A549 treated with Hydrocortisone at 1 μM for 4 hours (cell line): Measurements from ENCODE around the gene MXRA8. TPM values are rescaled to one million over a fixed set of nuclear protein-coding genes. Genes with fewer than 3 reads are reported as not detected.

Experiments
- total RNA-seq: library from RNA; stranded (reverse); fragments of 200-300 nt; extraction: Qiagen RNA extraction; gene quantifications from 5 replicates; pipeline ENCODE4 v1.2.3, GENCODE V29; 2022

The MXRA8 gene, protein sequence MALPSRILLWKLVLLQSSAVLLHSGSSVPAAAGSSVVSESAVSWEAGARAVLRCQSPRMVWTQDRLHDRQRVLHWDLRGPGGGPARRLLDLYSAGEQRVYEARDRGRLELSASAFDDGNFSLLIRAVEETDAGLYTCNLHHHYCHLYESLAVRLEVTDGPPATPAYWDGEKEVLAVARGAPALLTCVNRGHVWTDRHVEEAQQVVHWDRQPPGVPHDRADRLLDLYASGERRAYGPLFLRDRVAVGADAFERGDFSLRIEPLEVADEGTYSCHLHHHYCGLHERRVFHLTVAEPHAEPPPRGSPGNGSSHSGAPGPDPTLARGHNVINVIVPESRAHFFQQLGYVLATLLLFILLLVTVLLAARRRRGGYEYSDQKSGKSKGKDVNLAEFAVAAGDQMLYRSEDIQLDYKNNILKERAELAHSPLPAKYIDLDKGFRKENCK
- total RNA-seq = 0.12 to 0.25 TPM (median 0.16 TPM) in 5 replicates

DNA sequence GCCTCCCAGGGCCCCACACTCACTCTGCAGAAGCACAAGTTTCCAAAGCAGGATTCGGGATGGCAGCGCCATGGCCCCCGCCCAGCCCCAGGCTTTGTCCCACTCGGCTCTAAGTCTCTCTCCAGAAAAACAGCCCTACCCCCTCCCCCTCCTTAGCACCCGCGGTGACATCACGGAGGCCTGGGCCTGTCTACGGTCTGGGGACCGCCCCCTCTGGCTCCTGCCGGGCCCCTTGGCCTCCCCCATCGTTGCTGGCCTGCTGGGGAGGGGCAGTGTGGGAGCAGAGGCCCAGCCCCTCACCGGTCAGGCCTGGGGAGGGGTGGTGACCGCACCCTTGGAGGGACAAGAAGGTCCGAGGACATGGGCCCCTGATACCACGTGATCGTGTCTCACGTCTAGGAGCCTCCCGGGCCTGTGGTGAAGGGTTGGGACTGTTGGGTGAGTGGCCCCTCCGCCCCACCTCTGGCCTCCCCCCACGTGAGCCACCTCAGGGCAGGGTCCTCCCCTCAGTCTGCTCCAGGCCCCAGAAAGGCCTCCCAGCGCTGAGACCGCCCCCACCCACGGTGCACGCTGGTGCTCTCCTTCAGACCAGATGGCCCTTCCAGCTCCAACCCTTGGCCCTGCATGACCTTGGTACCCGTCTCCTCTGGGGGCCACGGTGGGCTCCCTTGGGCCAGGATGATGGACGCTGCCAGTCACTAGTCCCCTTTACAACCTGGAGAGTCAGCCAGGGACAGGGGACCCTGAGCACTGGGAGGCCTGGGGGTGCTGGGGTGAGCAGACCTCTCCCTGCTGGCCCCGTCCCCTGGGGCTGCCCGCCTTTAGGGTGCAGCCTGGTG is at the start of gene MXRA8:
Gene MXRA8 (minus strand): TSS at position 123 of the 839 bp plus-strand sequence. CDS start 51 bp downstream, at position 72.

DNA sequence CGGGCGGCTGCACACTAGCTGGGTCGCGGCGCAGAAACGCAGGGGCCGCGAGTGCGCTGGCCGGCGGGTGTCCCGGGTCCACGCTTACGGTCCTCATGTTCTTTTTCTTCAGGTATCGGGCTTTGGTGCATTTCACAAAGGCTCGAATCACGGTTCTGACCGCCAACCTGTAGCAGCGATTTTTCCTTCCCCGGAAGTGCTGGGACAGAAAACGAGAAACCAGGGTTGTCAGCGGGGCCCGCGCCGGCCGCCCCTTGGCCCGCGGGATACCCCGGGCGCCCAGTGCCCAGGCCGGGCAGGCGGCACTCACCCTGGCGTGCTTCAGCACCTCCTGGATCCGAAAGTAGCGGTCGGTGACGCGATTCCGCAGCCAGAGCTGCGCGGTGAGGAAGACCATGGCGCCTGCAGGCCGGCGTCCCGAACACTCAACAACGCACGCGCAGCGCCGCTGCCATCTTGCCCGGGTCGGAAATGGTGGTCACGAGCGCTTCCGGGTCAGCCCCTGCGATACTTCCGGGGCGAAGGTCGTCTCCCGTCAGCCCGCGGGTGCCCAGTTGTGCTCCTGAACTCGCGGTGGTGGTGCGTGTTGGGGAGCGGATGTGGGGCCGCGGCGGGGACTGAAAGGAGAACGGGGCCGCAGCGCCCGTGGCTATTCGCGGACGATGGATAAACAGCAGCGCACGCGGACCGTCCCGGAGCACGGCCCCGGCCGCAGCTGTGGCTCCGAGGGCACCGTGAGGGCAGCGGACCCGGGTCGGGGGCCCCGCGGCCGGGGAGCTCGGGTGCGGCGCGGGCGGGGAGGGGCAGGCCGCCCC is 48.7 kb upstream of the MXRA8 start, which contains the start of gene MRPL20:
Gene MRPL20 (minus strand): TSS at position 473 of the 815 bp plus-strand sequence. CDS start 76 bp downstream, at position 397.

DNA sequence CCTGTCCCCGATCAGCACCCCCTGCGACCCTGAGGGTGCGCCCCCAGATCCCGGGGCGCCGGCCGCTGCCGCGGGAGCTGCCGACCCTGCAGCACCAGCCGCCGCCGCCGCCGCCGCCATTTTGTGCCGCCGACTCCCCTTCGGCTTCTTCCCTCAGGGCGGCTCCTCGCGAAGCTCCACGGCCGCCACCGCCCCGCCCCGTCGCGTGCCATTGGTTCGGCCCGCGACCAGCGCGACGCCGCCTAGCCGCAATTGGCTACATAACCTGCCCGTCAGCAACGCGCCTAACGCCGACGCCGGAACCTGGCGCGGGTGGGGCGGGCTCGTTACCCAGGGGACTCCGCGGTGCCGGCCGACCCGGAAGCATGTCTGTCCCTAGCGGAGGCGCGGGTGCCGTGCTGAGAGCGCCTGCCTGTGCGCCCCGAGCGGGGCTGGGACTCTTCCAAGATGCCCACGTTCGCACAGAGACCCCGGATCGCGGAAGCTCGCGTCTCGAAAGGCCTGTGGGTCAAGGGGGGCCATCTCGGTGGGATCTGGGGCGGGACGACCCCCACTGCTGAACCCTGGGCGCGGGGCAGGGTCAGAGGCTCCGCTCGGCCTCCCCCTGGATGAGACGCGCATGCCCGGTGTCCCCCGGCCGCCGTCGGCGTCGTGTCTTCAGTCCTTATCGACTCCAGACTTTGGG is 41.0 kb upstream of the MXRA8 start, which contains the start of gene CCNL2:
Gene CCNL2 (minus strand): TSS at position 149 of the 685 bp plus-strand sequence. CDS start 29 bp downstream, at position 120.

DNA sequence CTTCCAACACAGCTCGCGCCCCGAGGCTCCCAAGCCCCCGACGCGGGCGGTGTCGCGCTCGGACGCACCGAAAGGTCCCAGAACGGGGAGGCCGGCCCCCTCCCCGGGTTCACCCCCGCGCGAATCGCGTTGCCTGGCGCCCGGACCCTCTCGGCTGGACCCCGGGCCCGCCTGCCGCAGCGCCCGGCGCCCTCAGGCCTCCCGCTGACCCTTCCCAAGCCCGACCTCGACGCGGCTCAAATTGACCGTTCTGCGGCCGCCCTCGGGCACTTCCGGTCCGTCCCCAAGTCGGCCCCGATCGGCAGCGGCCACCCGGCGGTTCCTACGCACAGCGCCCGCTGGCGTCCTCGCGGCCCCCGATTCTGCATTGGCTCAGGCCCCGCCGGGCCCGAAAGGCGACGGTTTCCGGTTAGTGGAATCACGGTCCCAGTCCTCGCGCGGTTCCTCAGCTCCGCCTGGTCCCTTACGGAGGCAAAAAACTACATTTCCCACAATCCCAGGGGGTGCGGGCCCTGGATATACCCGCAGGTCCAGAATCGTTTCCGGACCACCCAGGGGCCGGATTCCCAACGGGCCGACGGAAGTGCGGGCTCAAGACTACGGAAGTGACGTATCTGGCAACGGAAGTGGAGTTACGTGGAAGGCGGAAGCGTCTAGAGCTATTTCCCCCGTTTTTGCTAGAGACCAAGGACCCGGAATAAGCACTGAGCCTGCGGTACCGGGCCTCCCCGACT is 16.7 kb upstream of the MXRA8 start, which contains the start of gene AURKAIP1:
Gene AURKAIP1 (minus strand): TSS at position 279 of the 734 bp plus-strand sequence. CDS start 451 bp downstream, outside the sequence.

DNA sequence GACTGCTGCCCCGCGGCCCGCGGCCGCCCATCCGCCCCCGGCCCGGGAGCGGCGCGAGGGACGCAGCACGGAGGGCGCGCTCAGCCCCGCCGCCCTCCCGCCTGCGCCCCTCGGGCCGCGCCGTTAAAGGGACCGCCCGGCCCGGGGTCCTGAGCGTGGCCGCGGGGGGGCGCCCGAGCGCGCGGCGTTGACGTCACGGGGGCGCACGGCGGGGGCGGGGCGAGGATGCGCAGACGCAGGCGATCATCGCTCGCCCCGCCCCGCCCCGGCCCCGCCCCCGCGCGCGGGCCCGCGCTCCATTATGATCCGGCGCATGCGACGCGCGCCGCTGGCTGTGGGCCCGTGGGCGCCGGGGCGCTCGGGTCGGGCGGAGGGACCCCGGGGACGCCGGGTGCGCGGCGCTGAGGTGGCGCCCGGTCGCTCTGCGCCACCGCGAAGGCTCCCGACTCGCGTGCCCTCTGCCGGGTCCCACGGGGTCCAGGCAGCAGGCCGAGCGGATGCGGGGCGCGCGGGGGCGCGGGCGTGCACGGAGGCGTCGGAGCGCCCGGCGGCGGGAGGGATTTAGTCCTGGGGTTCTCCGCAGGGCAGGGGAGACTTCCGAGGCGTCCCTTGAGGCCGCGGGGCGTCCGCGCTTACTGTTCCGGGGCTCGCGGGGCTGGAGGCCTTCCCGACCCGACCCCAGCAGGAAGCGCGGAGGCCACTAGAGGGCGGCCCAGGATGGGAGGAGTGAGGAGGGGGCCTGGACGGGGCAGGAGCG is 8.9 kb downstream of the MXRA8 start, which contains the start of gene DVL1:
Gene DVL1 (minus strand): TSS at position 163 of the 757 bp plus-strand sequence. CDS start 353 bp downstream, outside the sequence.

DNA sequence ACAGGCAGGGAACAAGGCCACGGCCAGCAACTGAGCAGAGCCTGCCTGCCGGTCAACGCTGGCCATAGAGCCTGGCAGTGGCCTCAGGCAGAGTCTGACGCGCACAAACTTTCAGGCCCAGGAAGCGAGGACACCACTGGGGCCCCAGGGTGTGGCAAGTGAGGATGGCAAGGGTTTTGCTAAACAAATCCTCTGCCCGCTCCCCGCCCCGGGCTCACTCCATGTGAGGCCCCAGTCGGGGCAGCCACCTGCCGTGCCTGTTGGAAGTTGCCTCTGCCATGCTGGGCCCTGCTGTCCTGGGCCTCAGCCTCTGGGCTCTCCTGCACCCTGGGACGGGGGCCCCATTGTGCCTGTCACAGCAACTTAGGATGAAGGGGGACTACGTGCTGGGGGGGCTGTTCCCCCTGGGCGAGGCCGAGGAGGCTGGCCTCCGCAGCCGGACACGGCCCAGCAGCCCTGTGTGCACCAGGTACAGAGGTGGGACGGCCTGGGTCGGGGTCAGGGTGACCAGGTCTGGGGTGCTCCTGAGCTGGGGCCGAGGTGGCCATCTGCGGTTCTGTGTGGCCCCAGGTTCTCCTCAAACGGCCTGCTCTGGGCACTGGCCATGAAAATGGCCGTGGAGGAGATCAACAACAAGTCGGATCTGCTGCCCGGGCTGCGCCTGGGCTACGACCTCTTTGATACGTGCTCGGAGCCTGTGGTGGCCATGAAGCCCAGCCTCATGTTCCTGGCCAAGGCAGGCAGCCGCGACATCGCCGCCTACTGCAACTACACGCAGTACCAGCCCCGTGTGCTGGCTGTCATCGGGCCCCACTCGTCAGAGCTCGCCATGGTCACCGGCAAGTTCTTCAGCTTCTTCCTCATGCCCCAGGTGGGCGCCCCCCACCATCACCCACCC is 27.0 kb downstream of the MXRA8 start, which contains the start of gene TAS1R3:
Gene TAS1R3 (plus strand): TSS at position 213 of the 898 bp plus-strand sequence. CDS start 66 bp downstream, at position 279.

DNA sequence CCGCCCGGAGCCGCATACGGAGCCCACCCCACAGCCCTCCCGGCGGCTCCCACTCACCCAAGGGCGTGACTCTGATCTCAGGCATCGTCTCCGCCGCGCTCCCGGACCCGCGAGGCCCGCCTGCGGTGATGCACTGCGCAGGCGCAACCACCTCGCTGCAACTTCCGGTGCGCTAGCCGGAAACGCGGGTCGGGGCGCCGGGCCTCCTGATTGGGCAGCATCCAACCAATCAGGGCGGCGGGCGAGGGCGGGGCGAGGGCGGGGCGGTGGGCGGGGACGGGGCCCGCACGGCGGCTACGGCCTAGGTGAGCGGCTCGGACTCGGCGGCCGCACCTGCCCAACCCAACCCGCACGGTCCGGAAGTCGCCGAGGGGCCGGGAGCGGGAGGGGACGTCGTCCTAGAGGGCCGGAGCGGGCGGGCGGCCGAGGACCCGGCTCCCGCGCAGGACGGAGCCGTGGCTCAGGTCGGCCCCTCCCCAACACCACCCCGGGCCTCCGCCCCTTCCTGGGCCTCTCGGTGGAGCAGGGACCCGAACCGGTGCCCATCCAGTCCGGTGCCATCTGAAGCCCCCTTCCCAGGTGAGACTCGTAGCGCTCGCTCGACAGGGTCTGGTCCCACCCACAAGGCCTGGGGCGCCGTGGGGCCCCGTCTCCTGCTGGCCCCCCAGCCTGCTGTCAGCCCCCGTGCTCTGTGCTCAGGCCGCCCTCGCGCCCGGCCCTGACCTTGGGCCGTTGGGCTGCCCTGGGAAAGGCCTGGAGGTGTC is 33.6 kb downstream of the MXRA8 start, which contains the start of the genes CPTP and INTS11:
Gene CPTP (plus strand): TSS at position 279 of the 764 bp plus-strand sequence. CDS start 2,109 bp downstream, outside the sequence.
Gene INTS11 (minus strand): TSS at position 137 of the 764 bp plus-strand sequence. CDS start 52 bp downstream, at position 85.

DNA sequence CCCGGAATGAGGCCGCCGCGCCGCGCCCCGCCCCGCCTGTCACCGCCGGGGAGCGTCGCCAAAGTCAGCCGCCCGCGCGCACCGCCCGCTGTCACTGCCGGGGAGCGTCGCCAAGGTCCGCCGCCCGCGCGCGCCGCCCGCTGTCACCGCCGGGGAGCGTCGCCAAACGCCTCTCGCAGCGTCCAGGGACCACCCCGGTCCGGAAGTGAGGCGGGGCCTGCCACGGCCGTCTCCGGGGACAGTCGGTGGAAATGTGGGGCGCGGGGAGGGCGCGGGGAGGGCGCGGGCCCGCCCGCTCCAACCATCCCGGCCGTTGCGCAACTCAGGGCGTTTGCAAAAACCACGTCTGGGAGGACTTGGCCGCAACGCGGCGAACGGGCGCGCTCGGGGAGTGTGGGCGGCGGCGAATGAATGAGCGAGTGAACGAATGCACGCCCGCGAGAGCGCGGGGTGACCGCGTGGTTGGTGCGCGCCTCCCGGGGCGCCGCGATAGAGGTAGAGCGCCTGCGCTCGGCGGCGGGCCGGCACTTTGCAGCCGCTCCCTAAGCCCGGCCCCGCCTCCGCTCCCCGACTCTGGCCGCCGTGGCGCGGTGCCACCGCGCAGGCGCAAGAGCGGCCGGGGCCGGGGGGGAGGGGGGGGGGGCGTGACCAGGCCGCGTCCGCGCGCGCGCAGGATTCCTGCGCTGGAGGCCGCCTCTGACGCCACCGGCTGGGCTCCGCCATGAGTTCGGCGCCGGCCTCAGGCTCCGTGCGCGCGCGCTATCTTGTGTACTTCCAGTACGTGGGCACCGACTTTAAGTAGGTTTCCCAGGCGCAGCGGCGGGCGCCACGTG is 50.2 kb downstream of the MXRA8 start, which contains the start of the genes ACAP3 and PUSL1:
Gene ACAP3 (minus strand): TSS at position 8 of the 833 bp plus-strand sequence. CDS start 115 bp downstream, outside the sequence.
Gene PUSL1 (plus strand): TSS at position 675 of the 833 bp plus-strand sequence. CDS start 47 bp downstream, at position 722.

Other genes with a start within 250 kb of the MXRA8 start
- gene C1orf159, start 242.5 kb downstream of the MXRA8 start, total RNA-seq = 9.2 to 14.7 TPM (median 13.6 TPM) in 5 replicates
- gene TTLL10, start 184.7 kb downstream of the MXRA8 start, total RNA-seq = not detected in 5 replicates
- 0.17 to 0.42 TPM in 2 of 5 replicates, not detected in the others for gene TNFRSF18, start 152.0 kb downstream of the MXRA8 start, total RNA-seq
- 0.09 to 0.34 TPM (median 0.25 TPM) in 3 of 5 replicates, not detected in the others for gene TNFRSF4, start 144.4 kb downstream of the MXRA8 start, total RNA-seq
- 113 to 131 TPM (median 122 TPM) in 5 replicates for gene SDF4, start 126.6 kb downstream of the MXRA8 start, total RNA-seq
- gene B3GALT6, start 126.3 kb downstream of the MXRA8 start, total RNA-seq = 11.3 to 19.2 TPM (median 17.6 TPM) in 5 replicates
- 0.97 to 2.3 TPM (median 1.3 TPM) in 5 replicates for gene C1QTNF12, start 111.8 kb downstream of the MXRA8 start, total RNA-seq
- 36.7 to 49.8 TPM (median 47.1 TPM) in 5 replicates for gene UBE2J2, start 84.7 kb downstream of the MXRA8 start, total RNA-seq
- 0.76 to 1.3 TPM (median 0.84 TPM) in 5 replicates for gene SCNN1D, start 78.1 kb downstream of the MXRA8 start, total RNA-seq
- 12.0 to 17.3 TPM (median 13.6 TPM) in 5 replicates for gene ACAP3, start 50.6 kb downstream of the MXRA8 start, total RNA-seq
- gene PUSL1, start 50.0 kb downstream of the MXRA8 start, total RNA-seq = 14.3 to 24.7 TPM (median 22.7 TPM) in 5 replicates
- gene INTS11, start 33.9 kb downstream of the MXRA8 start, total RNA-seq = 53.7 to 59.5 TPM (median 54.7 TPM) in 5 replicates
- gene CPTP, start 33.8 kb downstream of the MXRA8 start, total RNA-seq = 17.2 to 23.3 TPM (median 21.9 TPM) in 5 replicates
- 0.07 to 0.24 TPM (median 0.20 TPM) in 5 replicates for gene TAS1R3, start 27.3 kb downstream of the MXRA8 start, total RNA-seq
- 50.0 to 68.0 TPM (median 63.0 TPM) in 5 replicates for gene DVL1, start 9.1 kb downstream of the MXRA8 start, total RNA-seq
- gene AURKAIP1, start 16.7 kb upstream of the MXRA8 start, total RNA-seq = 95.4 to 183 TPM (median 168 TPM) in 5 replicates
- gene CCNL2, start 40.8 kb upstream of the MXRA8 start, total RNA-seq = 42.3 to 54.3 TPM (median 50.5 TPM) in 5 replicates
- gene MRPL20, start 48.7 kb upstream of the MXRA8 start, total RNA-seq = 128 to 154 TPM (median 130 TPM) in 5 replicates
- gene ANKRD65, start 62.7 kb upstream of the MXRA8 start, total RNA-seq = 0.06 to 0.14 TPM (median 0.14 TPM) in 3 of 5 replicates, not detected in the others
- 4.1 to 15.8 TPM (median 12.9 TPM) in 5 replicates for gene VWA1, start 77.1 kb upstream of the MXRA8 start, total RNA-seq
- not detected in 5 replicates for gene ATAD3C, start 91.1 kb upstream of the MXRA8 start, total RNA-seq
- gene ATAD3B, start 113.2 kb upstream of the MXRA8 start, total RNA-seq = 1.3 to 3.2 TPM (median 2.9 TPM) in 5 replicates
- gene ATAD3A, start 153.6 kb upstream of the MXRA8 start, total RNA-seq = 31.1 to 37.8 TPM (median 35.1 TPM) in 5 replicates
- 0.24 to 0.70 TPM (median 0.38 TPM) in 4 of 5 replicates, not detected in the other for gene TMEM240, start 182.1 kb upstream of the MXRA8 start, total RNA-seq
- 83.9 to 108 TPM (median 103 TPM) in 5 replicates for gene SSU72, start 216.3 kb upstream of the MXRA8 start, total RNA-seq
- 5.5 to 8.9 TPM (median 7.8 TPM) in 5 replicates for gene FNDC10, start 241.6 kb upstream of the MXRA8 start, total RNA-seq